GM12891 (cell line): ENCODE measurements around the gene DAO.

Experiments
- DNase-seq: peaks from one replicate; pipeline ENCODE4 v3.0.0; 2011; ENCODE audit warnings: low spot score; ENCODE audit not compliant: insufficient read length
- FAIRE-seq: peaks from 2 replicates; lab custom pipeline; 2011; peaks lifted over from hg19 to GRCh38; lab: Jason Lieb, UNC
- PAX5 ChIP-seq: IDR thresholded peaks from 2 replicates; pipeline ENCODE4 v1.6.1; 2011; ENCODE audit warnings: low read length, moderate library complexity, mild to moderate bottlenecking; ENCODE audit not compliant: insufficient read depth, severe bottlenecking
- POLR2A ChIP-seq: IDR thresholded peaks from 2 replicates; pipeline ENCODE4 v1.6.1; 2011; ENCODE audit warnings: low read depth, low read length, control low read depth
- POLR2AphosphoS5 ChIP-seq: IDR thresholded peaks from 2 replicates; pipeline ENCODE4 v1.6.1; 2011; ENCODE audit warnings: low read depth, low read length, control low read depth
- POU2F2 ChIP-seq: IDR thresholded peaks from 2 replicates; pipeline ENCODE4 v1.6.1; 2011; ENCODE audit warnings: low read depth, mild to moderate bottlenecking, control low read depth, low read length, moderate library complexity
- SPI1 ChIP-seq: IDR thresholded peaks from 2 replicates; pipeline ENCODE4 v1.6.1; 2011; ENCODE audit warnings: low read depth, low read length, control low read depth
- TAF1 ChIP-seq: IDR thresholded peaks from 2 replicates; pipeline ENCODE4 v1.6.1; 2011; ENCODE audit warnings: low read depth, low read length, control low read depth

Gene DAO

DNA sequence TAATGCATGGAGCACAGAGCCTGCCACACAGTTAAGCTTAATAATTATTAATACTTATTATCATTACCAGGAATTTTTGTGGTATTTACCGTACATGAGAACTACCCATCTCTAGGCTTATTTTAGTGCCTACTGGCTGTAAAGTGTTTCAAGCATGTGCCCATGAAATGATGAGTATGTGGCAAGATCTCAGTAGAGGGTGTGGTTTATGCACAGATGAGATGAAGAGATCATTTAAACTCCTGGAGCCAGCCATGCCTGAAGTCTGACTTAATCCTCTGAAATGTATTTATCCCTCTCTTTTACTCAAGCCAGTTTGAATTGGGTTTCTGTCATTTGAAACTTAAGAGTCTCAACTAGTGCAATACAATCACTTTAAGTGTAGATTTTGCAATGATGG, 60.2 kb downstream of the DAO start:
- FAIRE-seq (no peak), DNase-seq (no peak)
- TF ChIP-seq POU2F2 (no peak), POLR2A (no peak), POLR2AphosphoS5 (no peak), TAF1 (no peak), PAX5 (no peak), SPI1 (no peak)

DNA sequence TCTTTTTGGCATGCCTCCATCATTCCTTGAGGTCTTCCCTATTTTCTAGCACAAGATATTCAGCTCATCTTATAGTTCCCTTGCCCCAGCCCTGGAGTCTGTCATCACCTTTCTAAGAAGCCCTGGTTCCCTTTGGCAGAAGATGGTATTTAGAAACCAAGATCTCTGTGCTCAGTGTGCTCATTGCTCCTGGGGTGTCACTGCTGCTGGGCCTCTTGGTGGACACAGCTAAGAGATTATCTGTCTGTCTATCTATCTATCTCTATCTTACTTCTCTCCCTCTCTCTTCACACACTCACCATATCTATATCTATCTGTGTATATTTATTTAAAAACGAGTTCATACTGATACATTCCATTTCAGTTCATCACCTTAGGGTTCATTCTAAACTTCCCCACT, 67.2 kb downstream of the DAO start:
- FAIRE-seq (no peak), DNase-seq (no peak)
- no peak for TF ChIP-seq PAX5
- TF ChIP-seq POLR2AphosphoS5: no peak
- no peak for TF ChIP-seq POLR2A
- no peak for TF ChIP-seq POU2F2
- TF ChIP-seq SPI1: no peak
- TF ChIP-seq TAF1: no peak

DNA sequence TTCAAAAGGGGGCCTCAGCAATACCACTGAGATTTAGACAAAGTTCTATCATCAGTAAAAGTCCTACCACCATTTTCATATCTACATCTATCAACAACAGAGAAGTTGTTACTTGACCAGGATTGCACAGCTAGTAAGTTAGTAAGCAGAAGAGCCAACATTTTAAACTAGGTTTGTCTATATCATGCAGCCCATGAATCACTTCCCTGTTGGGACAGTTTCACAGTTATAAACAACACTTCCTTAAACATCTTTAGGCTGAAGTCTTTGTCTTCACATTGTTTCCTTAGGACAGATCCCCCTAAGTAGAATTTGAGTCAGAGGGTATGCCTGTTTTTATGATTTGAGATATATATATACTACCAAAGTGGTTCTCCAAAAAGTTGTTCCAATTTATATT, 68.5 kb downstream of the DAO start:
- no peak for FAIRE-seq
- DNase-seq: no peak
- TF ChIP-seq SPI1 (peak; percentile 15; the same call in 1 of the 2 replicates), PAX5 (no peak)

DNA sequence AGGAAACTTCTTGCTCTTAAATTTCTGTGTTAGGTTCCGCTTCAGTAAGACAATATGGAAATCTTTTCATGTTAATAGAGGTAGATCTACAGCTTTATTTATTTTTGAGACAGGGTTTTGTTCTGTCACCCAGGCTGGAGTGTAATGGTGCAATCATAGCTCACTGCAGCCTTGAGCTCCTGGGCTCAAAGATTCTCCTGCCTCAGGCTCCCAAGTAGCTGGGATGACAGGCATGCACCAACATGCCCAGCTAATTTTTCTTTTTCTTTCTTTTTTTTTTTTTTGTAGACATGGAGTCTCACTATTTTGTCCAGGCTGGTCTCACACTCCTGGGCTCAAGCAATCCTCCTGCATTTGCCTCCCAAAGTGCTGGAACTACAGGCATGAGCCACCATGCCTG, 70.1 kb downstream of the DAO start:
- no peak for DNase-seq
- TF ChIP-seq TAF1: no peak
- FAIRE-seq: no peak
